HEK293 (cell line): ENCODE data around the gene DEFB132.
"Not testable (repeated sequence)": the region's sequence is repeated elsewhere in the genome, so short reads cannot be mapped to it uniquely, and the experiment has no call there.

ENCODE experiments used
- CTCF ChIA-PET: fragments of 350-600 bp; formaldehyde crosslinking; extraction: SDS; loops from one replicate; lab custom pipeline; 2021; ENCODE audit warnings: antibody characterized with exemption; lab: Yijun Ruan, JAX
- POLR2A ChIA-PET: fragments of 300-600 bp; formaldehyde crosslinking; extraction: SDS; loops from one replicate; lab custom pipeline; 2020; ENCODE audit warnings: antibody characterized with exemption, inconsistent platforms; lab: Yijun Ruan, JAX
- H3K27ac ChIP-seq: fragments of 200-500 bp; sonication (Bioruptor generic); 2 replicates; pipeline ENCODE4 v1.5.1; 2014; ENCODE audit warnings: low read depth, low read length, control low read depth, inconsistent platforms; ENCODE audit errors: extremely low read depth
- H3K36me3 ChIP-seq, 2 experiments: fragments of 200-500 bp in 1 of 2; sonication (Bioruptor generic) in 1 of 2; 1 replicate in 1 of 2; 2 replicates in 1 of 2; pipeline ENCODE4 v1.5.1; 2014 to 2017; ENCODE audit warnings: inconsistent platforms in 2 of 2, low read length in 2 of 2; ENCODE audit not compliant: control insufficient read depth in 2 of 2, insufficient read depth in 1 of 2
- H3K4me1 ChIP-seq: fragments of 200-500 bp; sonication (Bioruptor generic); 2 replicates; pipeline ENCODE4 v1.5.1; 2014; ENCODE audit warnings: mild to moderate bottlenecking, low read length, inconsistent platforms; ENCODE audit not compliant: control insufficient read depth, insufficient read depth
- H3K4me3 ChIP-seq: 2 replicates; pipeline ENCODE4 v1.5.1; 2011; ENCODE audit warnings: low read depth, mild to moderate bottlenecking, control low read depth, low read length, moderate library complexity
- H3K9me3 ChIP-seq: fragments of 200-500 bp; sonication (Bioruptor generic); 2 replicates; pipeline ENCODE4 v1.5.1; 2014; ENCODE audit warnings: low read depth, low read length, inconsistent platforms; ENCODE audit not compliant: control insufficient read depth, insufficient read depth
- FEZF1 ChIP-seq: fragments of 450-650 bp; formaldehyde crosslinking; IDR thresholded peaks from 2 replicates; pipeline ENCODE4 v1.5.1; 2016; ENCODE audit warnings: missing biosample characterization, missing genetic modification characterization
- GLI2 ChIP-seq: fragments of 450-650 bp; formaldehyde crosslinking; IDR thresholded peaks from 2 replicates; pipeline ENCODE4; 2017; ENCODE audit warnings: missing biosample characterization, missing genetic modification characterization, low read depth, borderline replicate concordance
- GLIS1 ChIP-seq: fragments of 450-650 bp; formaldehyde crosslinking; IDR thresholded peaks from 2 replicates; pipeline ENCODE4 v1.5.1; 2016; ENCODE audit warnings: missing biosample characterization, missing genetic modification characterization
- KLF8 ChIP-seq: fragments of 450-650 bp; formaldehyde crosslinking; IDR thresholded peaks from 2 replicates; pipeline ENCODE4 v1.5.1; 2016; ENCODE audit warnings: missing biosample characterization, missing genetic modification characterization
- MZF1 ChIP-seq: fragments of 450-650 bp; formaldehyde crosslinking; IDR thresholded peaks from 2 replicates; pipeline ENCODE4 v1.5.1; 2017; ENCODE audit warnings: missing biosample characterization, missing genetic modification characterization, borderline replicate concordance
- TSHZ1 ChIP-seq: fragments of 450-650 bp; formaldehyde crosslinking; IDR thresholded peaks from 2 replicates; pipeline ENCODE4 v1.5.1; 2016; ENCODE audit warnings: missing biosample characterization, missing genetic modification characterization, borderline replicate concordance
- ZBTB7A ChIP-seq: fragments of 450-650 bp; formaldehyde crosslinking; IDR thresholded peaks from 2 replicates; pipeline ENCODE4 v1.5.1; 2016; ENCODE audit warnings: low read depth, missing biosample characterization, missing genetic modification characterization
- ZIC2 ChIP-seq: fragments of 450-650 bp; formaldehyde crosslinking; IDR thresholded peaks from 2 replicates; pipeline ENCODE4 v1.5.1; 2016; ENCODE audit warnings: missing biosample characterization, missing genetic modification characterization
- ZNF169 ChIP-seq: fragments of 450-650 bp; formaldehyde crosslinking; IDR thresholded peaks from 2 replicates; pipeline ENCODE4 v1.5.1; 2016; ENCODE audit warnings: missing biosample characterization, missing genetic modification characterization
- ZNF211 ChIP-seq: fragments of 450-650 bp; formaldehyde crosslinking; IDR thresholded peaks from 2 replicates; pipeline ENCODE4 v1.5.1; 2016; ENCODE audit warnings: low read depth, missing biosample characterization, missing genetic modification characterization
- ZNF274 ChIP-seq, 2 experiments: fragments of 200-500 bp in 1 of 2; fragments of 450-650 bp in 1 of 2; sonication (Bioruptor generic) in 1 of 2; formaldehyde crosslinking in 1 of 2; IDR thresholded peaks; 2 replicates each; pipeline versions ENCODE4 v1.5.1 to v1.6.1; 2014 to 2016; ENCODE audit warnings: borderline replicate concordance in 1 of 2, inconsistent platforms in 1 of 2, low read length in 1 of 2, missing biosample characterization in 1 of 2, missing genetic modification characterization in 1 of 2
- ZNF292 ChIP-seq: fragments of 450-650 bp; formaldehyde crosslinking; IDR thresholded peaks from 2 replicates; pipeline ENCODE4 v1.5.1; 2016; ENCODE audit warnings: low read depth, missing biosample characterization, missing genetic modification characterization, borderline replicate concordance
- ZNF350 ChIP-seq: fragments of 450-650 bp; formaldehyde crosslinking; IDR thresholded peaks from 2 replicates; pipeline ENCODE4 v1.5.0; 2017; ENCODE audit warnings: missing biosample characterization, mild to moderate bottlenecking, missing genetic modification characterization
- ZNF473 ChIP-seq: fragments of 450-650 bp; formaldehyde crosslinking; IDR thresholded peaks from 2 replicates; pipeline ENCODE4 v1.5.1; 2017; ENCODE audit warnings: missing biosample characterization, missing genetic modification characterization
- ZNF571 ChIP-seq: fragments of 450-650 bp; formaldehyde crosslinking; IDR thresholded peaks from 2 replicates; pipeline ENCODE4 v1.5.0; 2017; ENCODE audit warnings: missing biosample characterization, missing genetic modification characterization
- ZNF585B ChIP-seq: fragments of 450-650 bp; formaldehyde crosslinking; IDR thresholded peaks from 2 replicates; pipeline ENCODE4 v1.5.1; 2016; ENCODE audit warnings: missing biosample characterization, missing genetic modification characterization
- ZNF610 ChIP-seq: fragments of 450-650 bp; formaldehyde crosslinking; IDR thresholded peaks from 2 replicates; pipeline ENCODE4 v1.5.1; 2016; ENCODE audit warnings: missing biosample characterization, missing genetic modification characterization, borderline replicate concordance
- ZNF777 ChIP-seq: fragments of 450-650 bp; formaldehyde crosslinking; IDR thresholded peaks from 2 replicates; pipeline ENCODE4 v1.5.1; 2017; ENCODE audit warnings: missing biosample characterization, missing genetic modification characterization, borderline replicate concordance
- ZNF843 ChIP-seq: fragments of 450-650 bp; formaldehyde crosslinking; IDR thresholded peaks from 2 replicates; pipeline ENCODE4 v1.5.1; 2016; ENCODE audit warnings: missing biosample characterization, missing genetic modification characterization
- ZXDB ChIP-seq: fragments of 450-650 bp; formaldehyde crosslinking; IDR thresholded peaks from 2 replicates; pipeline ENCODE4 v1.5.1; 2016; ENCODE audit warnings: missing biosample characterization, missing genetic modification characterization

DEFB132 gene

GRCh38 chr20:251354-251753 is 6.2 kb upstream of the DEFB132 start:
- ChIA-PET CTCF (no interaction called here), POLR2A (no interaction called here)
- H3K4me1 ChIP-seq = no peaks in the 10 kb centered on the region
- no peak overlapping the region for H3K27ac ChIP-seq
- TF ChIP-seq MZF1 (tag by site-specific recombination) (no peak), ZNF585B (tag by site-specific recombination) (no peak), ZBTB7A (no peak), FEZF1 (no peak), ZNF473 (no peak), ZNF843 (tag by site-specific recombination) (no peak), GLI2 (tag by site-specific recombination) (no peak), ZNF169 (tag by site-specific recombination) (no peak), ZNF571 (no peak), ZNF777 (no peak), TSHZ1 (no peak), ZNF292 (tag by site-specific recombination) (no peak), ZNF274 (IDR thresholded peaks at IDR 0.05; ENCODE audit: low read length) (no peak), ZNF274 (tag by site-specific recombination; IDR thresholded peaks at IDR 0.05; ENCODE audit: borderline replicate concordance) (no peak), ZIC2 (tag by site-specific recombination) (no peak)
- H3K9me3 ChIP-seq = no peaks in the 10 kb centered on the region; the same call in 1 of the 2 replicates
- H3K36me3 ChIP-seq = no peaks in the 10 kb centered on the region
- H3K4me3 ChIP-seq = no peak overlapping the region

- Histone ChIP-seq H3K36me3 (no peaks in the 10 kb centered on the region), H3K9me3 (no peaks in the 10 kb centered on the region), H3K4me3 (no peak overlapping the region), H3K4me1 (no peaks in the 10 kb centered on the region), H3K27ac (no peak overlapping the region)
- POLR2A ChIA-PET = no interaction called here
- TF ChIP-seq GLIS1 (tag by site-specific recombination) (peak; percentile 74), ZIC2 (tag by site-specific recombination) (peak; percentile 63), ZNF211 (tag by site-specific recombination) (no peak), KLF8 (tag by site-specific recombination) (no peak), ZNF610 (tag by site-specific recombination) (no peak), ZNF350 (tag by site-specific recombination) (no peak), ZXDB (tag by site-specific recombination) (no peak)
- TF ChIP-seq, all 188 proteins: peak for 2
- CTCF ChIA-PET = interaction anchor here (0.6 to 1.7 kb wide), 4 partner anchors 14 to 1970 kb away, joined by 3 to 8 read pairs (median 4); no protein-coding TSS in a partner anchor
Observed at GRCh38 chr20:252801-253200, 4.7 kb upstream of the DEFB132 start.

GRCh38 chr20:253447-253846 is 4.1 kb upstream of the DEFB132 start:
- H3K27ac ChIP-seq, H3K4me1 ChIP-seq, H3K9me3 ChIP-seq, POLR2A ChIA-PET, H3K4me3 ChIP-seq, H3K36me3 ChIP-seq: not testable (repeated sequence)
- CTCF ChIA-PET = interaction anchor here (0.6 to 1.7 kb wide), 3 partner anchors 13 to 1969 kb away, joined by 3 to 8 read pairs (median 4); no protein-coding TSS in a partner anchor
